ENCODE data around the gene RRP8.

Gene RRP8

GRCh38 chr11:6628526-6628925 is 25.1 kb upstream of the RRP8 start:
- H3K79me2 ChIP-seq (ENCODE audit: insufficient read depth, low read length), result no peaks in the 10 kb centered on the region
- H3K36me3 ChIP-seq (ENCODE audit: low read length), result no peaks in the 10 kb centered on the region
- no peaks in the 10 kb centered on the region for H4K20me1 ChIP-seq (ENCODE audit: low read depth, low read length)
- no peak overlapping the region for H3K4me3 ChIP-seq (ENCODE audit: insufficient read depth, low read length, poor library complexity, severe bottlenecking)
- H3K9me3 ChIP-seq (ENCODE audit: insufficient read depth, low read length), result no peaks in the 10 kb centered on the region
- H2AFZ ChIP-seq (ENCODE audit: low read depth, low read length, severe bottlenecking), result no peak overlapping the region
- TF ChIP-seq CTCF (IDR thresholded peaks at IDR 0.05; ENCODE audit: insufficient read depth, low read length, poor library complexity, severe bottlenecking) (no peak), EZH2phosphoT487 (conservative IDR thresholded peaks at IDR 0.05; ENCODE audit: low read length) (no peak)
- H3F3A ChIP-seq (ENCODE audit: insufficient read depth), result no peaks in the 10 kb centered on the region
- H3K9ac ChIP-seq (ENCODE audit: low read length), result no peak overlapping the region
- no peak overlapping the region for H3K4me2 ChIP-seq (ENCODE audit: low read depth, low read length, poor library complexity, severe bottlenecking)
- H3K9me2 ChIP-seq (replicated peaks; ENCODE audit: insufficient read depth, low read length), result no peaks in the 10 kb centered on the region
- H3K27me3 ChIP-seq (ENCODE audit: low read length), result no peaks in the 10 kb centered on the region
- H3K27ac ChIP-seq (ENCODE audit: low read depth, low read length), result no peak overlapping the region

- no peak overlapping the region for H2AFZ ChIP-seq (ENCODE audit: low read depth, low read length, severe bottlenecking)
- no peak overlapping the region for H3K27ac ChIP-seq (ENCODE audit: low read depth, low read length)
- TF ChIP-seq EZH2phosphoT487 (conservative IDR thresholded peaks at IDR 0.05; ENCODE audit: low read length), result no peak
- TF ChIP-seq CTCF (IDR thresholded peaks at IDR 0.05; ENCODE audit: insufficient read depth, low read length, poor library complexity, severe bottlenecking), result no peak
- no peaks in the 10 kb centered on the region for H3F3A ChIP-seq (ENCODE audit: insufficient read depth)
- H3K4me3 ChIP-seq (ENCODE audit: insufficient read depth, low read length, poor library complexity, severe bottlenecking), result no peak overlapping the region
- H3K9ac ChIP-seq (ENCODE audit: low read length), result no peak overlapping the region
- H3K9me2 ChIP-seq (replicated peaks; ENCODE audit: insufficient read depth, low read length), result no peaks in the 10 kb centered on the region
- H3K27me3 ChIP-seq (ENCODE audit: low read length), result no peaks in the 10 kb centered on the region
- H4K20me1 ChIP-seq (ENCODE audit: low read depth, low read length), result no peaks in the 10 kb centered on the region
- no peaks in the 10 kb centered on the region for H3K79me2 ChIP-seq (ENCODE audit: insufficient read depth, low read length)
- peak overlapping the region; percentile 1 for H3K4me2 ChIP-seq (ENCODE audit: low read depth, low read length, poor library complexity, severe bottlenecking)
- H3K9me3 ChIP-seq (ENCODE audit: insufficient read depth, low read length), result no peaks in the 10 kb centered on the region
- H3K36me3 ChIP-seq (ENCODE audit: low read length), result no peaks in the 10 kb centered on the region
Observed at GRCh38 chr11:6627762-6628241, 24.4 kb upstream of the RRP8 start.

- no peaks in the 10 kb centered on the region for H3K36me3 ChIP-seq (ENCODE audit: low read length)
- no peak overlapping the region for H3K4me3 ChIP-seq (ENCODE audit: insufficient read depth, low read length, poor library complexity, severe bottlenecking)
- H3K4me2 ChIP-seq (ENCODE audit: low read depth, low read length, poor library complexity, severe bottlenecking), result peak overlapping the region; percentile 1
- H3K27ac ChIP-seq (ENCODE audit: low read depth, low read length), result no peak overlapping the region
- H4K20me1 ChIP-seq (ENCODE audit: low read depth, low read length), result no peaks in the 10 kb centered on the region
- TF ChIP-seq CTCF (IDR thresholded peaks at IDR 0.05; ENCODE audit: insufficient read depth, low read length, poor library complexity, severe bottlenecking), result no peak
- no peak overlapping the region for H2AFZ ChIP-seq (ENCODE audit: low read depth, low read length, severe bottlenecking)
- no peaks in the 10 kb centered on the region for H3K27me3 ChIP-seq (ENCODE audit: low read length)
- H3K9ac ChIP-seq (ENCODE audit: low read length), result no peak overlapping the region
- H3F3A ChIP-seq (ENCODE audit: insufficient read depth), result no peaks in the 10 kb centered on the region
- no peaks in the 10 kb centered on the region for H3K9me2 ChIP-seq (replicated peaks; ENCODE audit: insufficient read depth, low read length)
- H3K79me2 ChIP-seq (ENCODE audit: insufficient read depth, low read length), result no peaks in the 10 kb centered on the region
- H3K9me3 ChIP-seq (ENCODE audit: insufficient read depth, low read length), result no peaks in the 10 kb centered on the region
Observed at GRCh38 chr11:6626971-6627761, 23.8 kb upstream of the RRP8 start.

Measured in SU-DHL-6 (cell line).